Smooth muscle cell (in vitro differentiated cells): Measurements from ENCODE around the gene ZNF180. TPM values are rescaled to one million over a fixed set of nuclear protein-coding genes. Genes with fewer than 3 reads are reported as not detected.

Experiments
- DNase-seq: peaks from one replicate; lab custom pipeline; 2025; ENCODE audit not compliant: unreplicated experiment; lab: John Stamatoyannopoulos, UW
- H2AFZ ChIP-seq: fragments of 200-600 bp; sonication (generic); 2 replicates; pipeline ENCODE4 v1.6.0; 2016; ENCODE audit warnings: antibody characterized with exemption, low read depth, mild to moderate bottlenecking
- H3F3A ChIP-seq: fragments of 200-600 bp; sonication (generic); 2 replicates; pipeline ENCODE4 v1.6.0; 2017; ENCODE audit warnings: antibody characterized with exemption, low read depth
- H3K27ac ChIP-seq: fragments of 200-600 bp; sonication (generic); 2 replicates; pipeline ENCODE4 v1.5.1; 2016; ENCODE audit warnings: low read depth, mild to moderate bottlenecking
- H3K27me3 ChIP-seq: fragments of 200-600 bp; sonication (generic); 2 replicates; pipeline ENCODE4 v1.6.1; 2016; ENCODE audit warnings: low read depth, mild to moderate bottlenecking
- H3K36me3 ChIP-seq: fragments of 200-600 bp; sonication (generic); 2 replicates; pipeline ENCODE4 v1.5.1; 2016; ENCODE audit warnings: low read depth
- H3K4me1 ChIP-seq: fragments of 200-600 bp; sonication (generic); 2 replicates; pipeline ENCODE4 v1.5.1; 2016; ENCODE audit warnings: low read depth
- H3K4me2 ChIP-seq: fragments of 200-600 bp; sonication (generic); 2 replicates; pipeline ENCODE4 v1.6.0; 2016; ENCODE audit warnings: mild to moderate bottlenecking
- H3K4me3 ChIP-seq: fragments of 200-600 bp; sonication (generic); 2 replicates; pipeline ENCODE4 v1.5.1; 2016; ENCODE audit warnings: mild to moderate bottlenecking
- H3K79me2 ChIP-seq: fragments of 200-600 bp; sonication (generic); 2 replicates; pipeline ENCODE4 v1.6.0; 2016; ENCODE audit warnings: low read depth, mild to moderate bottlenecking
- H3K9ac ChIP-seq: fragments of 200-600 bp; sonication (generic); 2 replicates; pipeline ENCODE4 v1.6.0; 2016; ENCODE audit warnings: low read depth
- H3K9me3 ChIP-seq: fragments of 200-600 bp; sonication (generic); replicated peaks from 2 replicates; pipeline ENCODE4 v1.5.1; 2016; ENCODE audit warnings: low read depth
- H4K20me1 ChIP-seq: fragments of 200-600 bp; sonication (generic); 2 replicates; pipeline ENCODE4 v1.6.0; 2016; ENCODE audit warnings: low read depth
- CTCF ChIP-seq: fragments of 200-600 bp; sonication (generic); IDR thresholded peaks from 2 replicates; pipeline ENCODE4 v1.5.1; 2017; ENCODE audit warnings: borderline replicate concordance, mild to moderate bottlenecking, antibody characterized with exemption; ENCODE audit not compliant: insufficient read depth, poor library complexity, severe bottlenecking
- WGBS: methylation state at CpG from one replicate; pipeline ENCODE4 v1.1.7; 2016; ENCODE audit warnings: low lambda C conversion rate; 5-methylcytosine and 5-hydroxymethylcytosine counted together
- polyA plus RNA-seq: library from polyadenylated mRNA; unstranded; fragments of >200 nt; fragmentation: Nextera tagmentation; extraction: Ambion mirVana; gene quantifications from 2 replicates; pipeline ENCODE4 v1.2.1, GENCODE V29; 2016
- total RNA-seq: library from RNA; depleted of rRNA; stranded (reverse); fragments of >200 nt; gene quantifications from 2 replicates; pipeline ENCODE4 v1.2.3, GENCODE V29; 2014

Gene ZNF180
- total and polyA plus RNA-seq, 2 experiments from 2014 or later: 2.6 to 8.5 TPM

GRCh38 chr19:44544031-44544430 lies 43.7 kb upstream of the ZNF180 start:
- no peaks in the 10 kb centered on the region for H3K4me1 ChIP-seq
- H3K4me2 ChIP-seq: no peak overlapping the region
- no peak for DNase-seq
- H3K36me3 ChIP-seq: no peaks in the 10 kb centered on the region
- H3K27ac ChIP-seq: no peak overlapping the region
- no peaks in the 10 kb centered on the region for H3K9me3 ChIP-seq
- no peaks in the 10 kb centered on the region for H4K20me1 ChIP-seq
- H3K4me3 ChIP-seq: no peak overlapping the region
- H3K27me3 ChIP-seq: no peaks in the 10 kb centered on the region
- WGBS: 82% methylated on average over 2 of the region's 2 CpGs
- H3K9ac ChIP-seq: no peak overlapping the region
- no peaks in the 10 kb centered on the region for H3K79me2 ChIP-seq
- no peak overlapping the region for H2AFZ ChIP-seq
- TF ChIP-seq CTCF: no peak
- H3F3A ChIP-seq: no peaks in the 10 kb centered on the region

- Histone ChIP-seq H3K79me2 (no peaks in the 10 kb centered on the region), H3K4me3 (no peak overlapping the region), H3F3A (no peaks in the 10 kb centered on the region), H3K9ac (no peak overlapping the region), H3K27me3 (no peaks in the 10 kb centered on the region), H3K36me3 (no peaks in the 10 kb centered on the region), H3K9me3 (no peaks in the 10 kb centered on the region), H2AFZ (no peak overlapping the region), H3K27ac (no peak overlapping the region), H3K4me1 (no peaks in the 10 kb centered on the region), H4K20me1 (no peaks in the 10 kb centered on the region), H3K4me2 (no peak overlapping the region)
- DNase-seq: no peak
- TF ChIP-seq CTCF: no peak
- WGBS: 0% methylated on average over 1 of the region's 1 CpG
Observed at GRCh38 chr19:44542671-44543070, 42.3 kb upstream of the ZNF180 start.

- DNase-seq: no peak
- Histone ChIP-seq H3K4me2 (no peak overlapping the region), H3K36me3 (no peaks in the 10 kb centered on the region), H3K4me3 (no peak overlapping the region), H4K20me1 (no peaks in the 10 kb centered on the region), H3K9ac (no peak overlapping the region), H3K4me1 (no peaks in the 10 kb centered on the region), H3K27me3 (no peaks in the 10 kb centered on the region), H3K27ac (no peak overlapping the region), H3F3A (no peaks in the 10 kb centered on the region), H3K79me2 (no peaks in the 10 kb centered on the region), H3K9me3 (no peaks in the 10 kb centered on the region), H2AFZ (no peak overlapping the region)
- 82% methylated on average over 8 of the region's 8 CpGs for WGBS
- TF ChIP-seq CTCF: no peak
Observed at GRCh38 chr19:44540736-44541135, 40.4 kb upstream of the ZNF180 start.

- Histone ChIP-seq H3K9ac (no peak overlapping the region), H3F3A (no peaks in the 10 kb centered on the region), H3K79me2 (no peaks in the 10 kb centered on the region), H3K4me3 (no peak overlapping the region), H3K4me1 (no peaks in the 10 kb centered on the region), H3K27ac (no peak overlapping the region), H2AFZ (no peak overlapping the region), H3K9me3 (no peaks in the 10 kb centered on the region), H4K20me1 (no peaks in the 10 kb centered on the region), H3K27me3 (no peaks in the 10 kb centered on the region), H3K36me3 (no peaks in the 10 kb centered on the region), H3K4me2 (no peak overlapping the region)
- DNase-seq: no peak
- TF ChIP-seq CTCF: no peak
- 79% methylated on average over 6 of the region's 6 CpGs for WGBS
Observed at GRCh38 chr19:44539991-44540390, 39.7 kb upstream of the ZNF180 start.
